Caco-2 (cell line): ENCODE measurements around the gene CDX4. TPM values are rescaled to one million over a fixed set of nuclear protein-coding genes. Genes with fewer than 3 reads are reported as not detected.

ENCODE experiments used
- BruUV-seq: library from RNA; stranded (reverse); fragments of 400-500 nt; replicated peaks from 2 replicates; lab custom pipeline; 2021; lab: Mats Ljungman, UMichigan
- CTCF ChIA-PET: fragments of 300-600 bp; sonication (Branson Sonifier 250); formaldehyde crosslinking; loops from one replicate; lab custom pipeline; 2022; ENCODE audit warnings: antibody characterized with exemption; lab: Charles Lee
- POLR2A ChIA-PET: fragments of 300-600 bp; sonication (Branson Sonifier 250); formaldehyde crosslinking; loops from one replicate; lab custom pipeline; 2022; ENCODE audit warnings: antibody characterized with exemption; lab: Charles Lee
- DNase-seq, 2 experiments: peaks; one replicate each; pipeline versions ENCODE4 v3.0.0 to v3.0.0-alpha.2; 2020 to 2022
- H3K27me3 ChIP-seq: replicated peaks from 2 replicates; pipeline ENCODE4 v1.6.0; 2011; ENCODE audit warnings: low read length; ENCODE audit not compliant: control insufficient read depth, insufficient read depth
- H3K36me3 ChIP-seq: 2 replicates; pipeline ENCODE4 v1.5.1; 2011; ENCODE audit warnings: low read length; ENCODE audit not compliant: control insufficient read depth, insufficient read depth
- H3K4me1 ChIP-seq: fragments of 250-450 bp; sonication (Bioruptor Pico); 2 replicates; pipeline ENCODE4 v1.5.1; 2020; ENCODE audit warnings: mild to moderate bottlenecking
- H3K4me3 ChIP-seq: 2 replicates; pipeline ENCODE4 v1.5.1; 2011; ENCODE audit warnings: low read depth, mild to moderate bottlenecking, control low read depth, low read length
- H3K9me3 ChIP-seq: fragments of 250-450 bp; sonication (Bioruptor Pico); 2 replicates; pipeline ENCODE4 v1.5.1; 2020; ENCODE audit warnings: mild to moderate bottlenecking, moderate library complexity
- H3K27ac Mint-ChIP-seq: one replicate; pipeline ENCODE4 v1.8.0; 2022; ENCODE audit warnings: mixed read lengths; ENCODE audit not compliant: unreplicated experiment
- H3K27me3 Mint-ChIP-seq: one replicate; pipeline ENCODE4 v1.8.0; 2022; ENCODE audit warnings: mixed read lengths; ENCODE audit not compliant: insufficient read depth, unreplicated experiment
- H3K36me3 Mint-ChIP-seq: one replicate; pipeline ENCODE4 v1.8.0; 2022; ENCODE audit warnings: mild to moderate bottlenecking, mixed read lengths; ENCODE audit not compliant: insufficient read depth, unreplicated experiment
- H3K4me1 Mint-ChIP-seq: one replicate; pipeline ENCODE4 v1.8.0; 2022; ENCODE audit warnings: low read depth, mixed read lengths; ENCODE audit not compliant: unreplicated experiment
- H3K4me3 Mint-ChIP-seq: one replicate; pipeline ENCODE4 v1.8.0; 2022; ENCODE audit warnings: mild to moderate bottlenecking, moderate library complexity, mixed read lengths; ENCODE audit not compliant: unreplicated experiment
- H3K9me3 Mint-ChIP-seq: one replicate; pipeline ENCODE4 v1.8.0; 2022; ENCODE audit warnings: mixed read lengths; ENCODE audit not compliant: unreplicated experiment
- intact Hi-C: fragments of 100-400 bp; cut with micrococcal nuclease; formaldehyde crosslinking; loops from one replicate; pipeline ENCODE4 v1.10.0; 2022; ENCODE audit not compliant: unreplicated experiment
- total RNA-seq: library from RNA; stranded (reverse); gene quantifications from 2 replicates; pipeline ENCODE4 v1.2.3, GENCODE V29; 2022
- TF ChIP-seq, protein P1 (sequence below), 2 experiments: fragments of 200-600 bp in 1 of 2; IDR thresholded peaks; 1 replicate in 1 of 2; 2 replicates in 1 of 2; pipeline versions ENCODE4 v1.5.1 to v1.8.0; 2011 to 2022; ENCODE audit warnings: antibody characterized with exemption in 1 of 2, control low read depth in 1 of 2, inconsistent platforms in 1 of 2, low read depth in 1 of 2, low read length in 1 of 2, mild to moderate bottlenecking in 1 of 2, moderate library complexity in 1 of 2; ENCODE audit not compliant: insufficient read depth in 1 of 2, severe bottlenecking in 1 of 2, unreplicated experiment in 1 of 2

Gene CDX4
- total RNA-seq, 1 experiment from 2014 or later = not detected

DNA sequence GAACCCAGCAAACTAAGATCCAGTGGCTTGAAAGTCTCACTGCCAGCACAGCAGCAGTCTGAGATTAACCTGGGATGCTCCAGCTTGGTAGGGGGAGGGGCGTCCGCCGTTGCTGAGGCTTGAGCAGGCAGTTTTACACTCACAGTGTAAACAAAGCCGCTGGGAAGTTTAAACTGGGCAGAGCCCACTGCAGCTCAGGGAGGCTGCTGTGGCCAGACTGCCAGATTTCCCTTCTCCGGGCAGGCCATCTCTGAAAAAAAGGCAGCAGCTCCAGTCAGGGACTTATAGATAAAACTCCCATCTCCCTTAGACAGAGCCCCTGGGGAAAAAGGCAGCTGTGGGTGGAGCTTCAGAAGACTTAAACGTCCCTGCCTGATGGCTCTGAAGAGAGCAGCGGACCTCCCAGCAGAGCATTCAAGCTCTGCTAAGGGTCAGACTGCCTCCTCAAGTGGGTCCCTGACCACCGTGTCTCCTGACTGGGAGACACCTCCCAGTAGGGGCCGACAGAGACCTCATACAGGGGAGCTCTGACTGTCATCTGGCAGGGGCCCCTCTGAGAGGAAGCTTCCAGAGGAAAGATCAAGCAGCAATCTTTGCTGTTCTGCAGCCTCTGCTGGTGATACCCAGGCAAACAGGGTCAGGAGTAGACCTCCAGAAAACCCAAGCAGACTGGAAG, 45.1 kb upstream of the CDX4 start:
- intact Hi-C loops = loop anchor here (5.0 kb wide), 1 partner anchor 451 kb away; the partner anchor contains the start of gene XIST

DNA sequence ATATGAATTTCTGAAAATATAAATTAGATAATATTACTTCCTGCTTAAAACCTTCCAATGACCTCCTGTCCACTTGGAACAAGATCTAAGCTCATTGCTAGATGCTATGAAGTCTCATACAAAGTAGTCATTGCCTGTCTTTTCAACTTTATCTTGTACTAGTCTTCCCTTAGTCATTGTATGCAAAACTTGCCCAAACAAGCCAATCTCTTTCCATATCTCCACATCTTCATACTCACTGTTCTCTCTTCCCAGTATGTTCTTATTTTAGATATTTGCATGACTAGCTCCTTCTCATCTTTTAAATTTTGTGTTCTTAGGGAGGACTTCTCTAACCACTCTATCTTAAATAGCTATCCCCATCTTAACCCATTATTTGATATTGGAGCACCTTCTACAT, 33.9 kb upstream of the CDX4 start:
- Histone ChIP-seq H3K4me3 (no peak overlapping the region), H3K36me3 (no peaks in the 10 kb centered on the region), H3K27me3 (no peaks in the 10 kb centered on the region), H3K9me3 (no peaks in the 10 kb centered on the region), H3K4me1 (no peaks in the 10 kb centered on the region)
- Mint-ChIP-seq H3K4me1 (no peaks in the 10 kb centered on the region), H3K27ac (no peak overlapping the region), H3K9me3 (peaks cover 9% of the 10 kb centered on the region), H3K36me3 (no peaks in the 10 kb centered on the region), H3K27me3 (no peaks in the 10 kb centered on the region), H3K4me3 (no peak overlapping the region)
- POLR2A ChIA-PET = no interaction called here
- CTCF ChIA-PET = no interaction called here
- DNase-seq = no peak
- no TSS peak for BruUV-seq
- intact Hi-C loops = no loop called here
- TF ChIP-seq, protein P1, sequence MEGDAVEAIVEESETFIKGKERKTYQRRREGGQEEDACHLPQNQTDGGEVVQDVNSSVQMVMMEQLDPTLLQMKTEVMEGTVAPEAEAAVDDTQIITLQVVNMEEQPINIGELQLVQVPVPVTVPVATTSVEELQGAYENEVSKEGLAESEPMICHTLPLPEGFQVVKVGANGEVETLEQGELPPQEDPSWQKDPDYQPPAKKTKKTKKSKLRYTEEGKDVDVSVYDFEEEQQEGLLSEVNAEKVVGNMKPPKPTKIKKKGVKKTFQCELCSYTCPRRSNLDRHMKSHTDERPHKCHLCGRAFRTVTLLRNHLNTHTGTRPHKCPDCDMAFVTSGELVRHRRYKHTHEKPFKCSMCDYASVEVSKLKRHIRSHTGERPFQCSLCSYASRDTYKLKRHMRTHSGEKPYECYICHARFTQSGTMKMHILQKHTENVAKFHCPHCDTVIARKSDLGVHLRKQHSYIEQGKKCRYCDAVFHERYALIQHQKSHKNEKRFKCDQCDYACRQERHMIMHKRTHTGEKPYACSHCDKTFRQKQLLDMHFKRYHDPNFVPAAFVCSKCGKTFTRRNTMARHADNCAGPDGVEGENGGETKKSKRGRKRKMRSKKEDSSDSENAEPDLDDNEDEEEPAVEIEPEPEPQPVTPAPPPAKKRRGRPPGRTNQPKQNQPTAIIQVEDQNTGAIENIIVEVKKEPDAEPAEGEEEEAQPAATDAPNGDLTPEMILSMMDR (IDR thresholded peaks at IDR 0.05; ENCODE audit: insufficient read depth in 1 of 2, low read depth in 1 of 2, low read length in 1 of 2, severe bottlenecking in 1 of 2, unreplicated experiment in 1 of 2) = no peak

More for the DNA sequence above, 45.1 kb upstream of the CDX4 start:
- H3K4me3 ChIP-seq = no peak overlapping the region
- Mint-ChIP-seq H3K27me3 (peaks cover 6% of the 10 kb centered on the region), H3K9me3 (no peaks in the 10 kb centered on the region), H3K27ac (no peak overlapping the region), H3K4me1 (no peaks in the 10 kb centered on the region), H3K36me3 (no peaks in the 10 kb centered on the region), H3K4me3 (no peak overlapping the region)
- H3K9me3 ChIP-seq = no peaks in the 10 kb centered on the region
- DNase-seq = peak; percentile 1 to 26
- TF ChIP-seq, protein P1 (IDR thresholded peaks at IDR 0.05; ENCODE audit: insufficient read depth in 1 of 2, low read depth in 1 of 2, low read length in 1 of 2, severe bottlenecking in 1 of 2, unreplicated experiment in 1 of 2) = peak in 1 of 2 experiments; percentile 6
- POLR2A ChIA-PET = no interaction called here
- H3K36me3 ChIP-seq = no peaks in the 10 kb centered on the region
- H3K4me1 ChIP-seq = no peaks in the 10 kb centered on the region
- no peaks in the 10 kb centered on the region for H3K27me3 ChIP-seq
- CTCF ChIA-PET = no interaction called here
- BruUV-seq = no TSS peak

DNA sequence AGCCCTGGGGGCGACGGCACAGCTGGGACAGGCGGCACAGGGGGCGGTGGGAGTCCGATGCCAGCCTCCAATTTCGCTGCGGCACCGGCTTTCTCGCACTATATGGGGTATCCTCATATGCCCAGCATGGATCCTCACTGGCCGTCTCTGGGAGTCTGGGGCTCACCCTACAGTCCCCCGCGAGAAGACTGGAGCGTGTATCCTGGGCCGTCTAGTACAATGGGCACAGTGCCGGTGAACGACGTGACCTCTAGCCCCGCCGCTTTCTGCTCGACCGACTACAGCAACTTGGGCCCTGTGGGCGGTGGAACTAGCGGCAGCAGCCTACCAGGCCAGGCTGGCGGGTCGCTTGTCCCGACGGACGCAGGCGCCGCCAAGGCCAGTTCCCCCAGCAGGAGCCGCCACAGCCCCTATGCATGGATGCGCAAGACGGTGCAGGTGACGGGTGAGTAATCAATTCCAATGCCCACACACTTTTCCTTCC, 500 bp downstream of the CDX4 start:
- H3K4me3 Mint-ChIP-seq = no peak overlapping the region
- H3K36me3 Mint-ChIP-seq = no peaks in the 10 kb centered on the region
- no peak overlapping the region for H3K27ac Mint-ChIP-seq
- peaks cover 5% of the 10 kb centered on the region for H3K27me3 Mint-ChIP-seq
- no peaks in the 10 kb centered on the region for H3K9me3 Mint-ChIP-seq
- Histone ChIP-seq H3K36me3 (no peaks in the 10 kb centered on the region), H3K27me3 (no peaks in the 10 kb centered on the region), H3K9me3 (no peaks in the 10 kb centered on the region), H3K4me3 (no peak overlapping the region), H3K4me1 (no peaks in the 10 kb centered on the region)
- ChIA-PET CTCF (interaction anchor here (0.6 kb wide), 1 partner anchor 33 kb away, joined by 3 read pairs; no protein-coding TSS in a partner anchor), POLR2A (no interaction called here)
- H3K4me1 Mint-ChIP-seq = no peaks in the 10 kb centered on the region
- DNase-seq = no peak
- no TSS peak for BruUV-seq
- TF ChIP-seq, protein P1 (IDR thresholded peaks at IDR 0.05; ENCODE audit: insufficient read depth in 1 of 2, low read depth in 1 of 2, low read length in 1 of 2, severe bottlenecking in 1 of 2, unreplicated experiment in 1 of 2) = no peak
- intact Hi-C loops = no loop called here
